ENCODE data around the gene YEATS2.
A peak's percentile ranks its signal among the peaks of the same experiment; 100 is the strongest.
"Not testable (repeated sequence)": the region's sequence is repeated elsewhere in the genome, so short reads cannot be mapped to it uniquely, and the experiment has no call there.

The YEATS2 gene

GRCh38 chr3:183718012-183718411 is 20.4 kb downstream of the YEATS2 start:
- DNase-seq = no peak

- DNase-seq = no peak
Observed at GRCh38 chr3:183725387-183725786, 27.8 kb downstream of the YEATS2 start.

- DNase-seq = no peak
Observed at GRCh38 chr3:183728204-183728603, 30.6 kb downstream of the YEATS2 start.

GRCh38 chr3:183730361-183730760 is 32.8 kb downstream of the YEATS2 start:
- DNase-seq = no peak

- no peak for DNase-seq
Observed at GRCh38 chr3:183731611-183732010, 34.0 kb downstream of the YEATS2 start.

GRCh38 chr3:183733553-183733952 is 36.0 kb downstream of the YEATS2 start:
- DNase-seq = no peak

- no peak for DNase-seq
Observed at GRCh38 chr3:183734750-183735494, 37.3 kb downstream of the YEATS2 start.

- DNase-seq = no peak
Observed at GRCh38 chr3:183737116-183737515, 39.5 kb downstream of the YEATS2 start.

- DNase-seq = not testable (repeated sequence)
Observed at GRCh38 chr3:183740154-183740553, 42.6 kb downstream of the YEATS2 start.

- DNase-seq = no peak
Observed at GRCh38 chr3:183743231-183743630, 45.6 kb downstream of the YEATS2 start.

GRCh38 chr3:183745300-183746098 is 47.9 kb downstream of the YEATS2 start:
- no peak for DNase-seq

GRCh38 chr3:183754052-183754451 is 56.5 kb downstream of the YEATS2 start:
- DNase-seq = no peak

GRCh38 chr3:183762304-183762703 is 64.7 kb downstream of the YEATS2 start:
- no peak for DNase-seq

- peak; percentile 58 to 69 for DNase-seq
Observed at GRCh38 chr3:183764847-183765731, 67.5 kb downstream of the YEATS2 start.

GRCh38 chr3:183766107-183766506 is 68.5 kb downstream of the YEATS2 start:
- DNase-seq = no peak

- DNase-seq = peak; percentile 58 to 79
Observed at GRCh38 chr3:183766745-183767606, 69.4 kb downstream of the YEATS2 start.

GRCh38 chr3:183768114-183768513 is 70.5 kb downstream of the YEATS2 start:
- DNase-seq = no peak

- DNase-seq = no peak
Observed at GRCh38 chr3:183769453-183769852, 71.9 kb downstream of the YEATS2 start.

- no peak for DNase-seq
Observed at GRCh38 chr3:183774631-183775030, 77.0 kb downstream of the YEATS2 start.

GRCh38 chr3:183775781-183776180 is 78.2 kb downstream of the YEATS2 start:
- no peak for DNase-seq

GRCh38 chr3:183776451-183776850 is 78.9 kb downstream of the YEATS2 start:
- DNase-seq = not testable (repeated sequence)

GRCh38 chr3:183777016-183777618 is 79.5 kb downstream of the YEATS2 start:
- no peak for DNase-seq
